Body of pancreas (tissue), 4 donors: ENCODE results near the gene NSMCE1. TPM values are rescaled to one million over a fixed set of nuclear protein-coding genes. Genes with fewer than 3 reads are reported as not detected.

Experiments
- ATAC-seq: fragments of 150-250 bp; one replicate; pipeline ENCODE4 v1.9.1; 2016
- DNase-seq, 4 donors: peaks; one replicate each; pipeline ENCODE4 v3.0.0-alpha.2; 2019
- H3K27ac ChIP-seq, 4 donors: fragments of 200-600 bp; sonication (generic); 1 replicate in 3 of 4; 2 replicates in 1 of 4; pipeline versions ENCODE4 v1.5.1 to v1.6.1; 2016 to 2019; ENCODE audit warnings: mild to moderate bottlenecking in 1 of 4, mixed read lengths in 1 of 4, moderate library complexity in 1 of 4
- H3K27me3 ChIP-seq, 2 donors: fragments of 200-600 bp; sonication (generic); one replicate each; pipeline ENCODE4 v1.6.0; 2016; ENCODE audit warnings: mild to moderate bottlenecking in 1 of 2
- H3K36me3 ChIP-seq, 2 donors: fragments of 200-600 bp; sonication (generic); replicated peaks in 1 of 2; 2 replicates each; pipeline ENCODE4 v1.5.1; 2016; ENCODE audit warnings: low read depth in 2 of 2; ENCODE audit not compliant: insufficient read depth in 1 of 2
- H3K4me1 ChIP-seq: fragments of 200-600 bp; sonication (generic); one replicate; pipeline ENCODE4 v1.6.0; 2016
- H3K4me3 ChIP-seq, 2 donors: fragments of 200-600 bp; sonication (generic); 1 replicate in 1 of 2; 2 replicates in 1 of 2; pipeline ENCODE4 v1.5.1; 2016 to 2019
- H3K9me3 ChIP-seq, 3 donors: fragments of 200-600 bp; sonication (generic); 1 replicate in 2 of 3; 2 replicates in 1 of 3; pipeline ENCODE4 v1.5.1; 2016
- CTCF ChIP-seq, 7 experiments: fragments of 450-650 bp in 4 of 7; fragments of 200-600 bp in 3 of 7; sonication (generic) in 3 of 7; IDR thresholded peaks; one replicate each; pipeline ENCODE4 v1.5.1; 2016 to 2019; ENCODE audit warnings: antibody characterized with exemption in 7 of 7
- POLR2A ChIP-seq, 3 donors: fragments of 450-650 bp; IDR thresholded peaks; one replicate each; pipeline ENCODE4 v1.6.1; 2016; ENCODE audit warnings: antibody characterized with exemption in 3 of 3, mild to moderate bottlenecking in 2 of 3
- WGBS, 2 donors: methylation state at CpG; one replicate each; pipeline ENCODE4 v1.1.5; 2017; 5-methylcytosine and 5-hydroxymethylcytosine counted together
- intact Hi-C: fragments of 100-400 bp; cut with DNase I; formaldehyde crosslinking; loops from one replicate; pipeline ENCODE4 v1.15.1; 2023
- total RNA-seq, 2 donors: library from RNA; depleted of rRNA; stranded (reverse); fragments of >200 nt; gene quantifications; one replicate each; pipeline ENCODE4 v1.1.0, GENCODE V29; 2016

Gene NSMCE1
- total RNA-seq, 2 donors from 2014 or later = 20.1 to 29.1 TPM

DNA sequence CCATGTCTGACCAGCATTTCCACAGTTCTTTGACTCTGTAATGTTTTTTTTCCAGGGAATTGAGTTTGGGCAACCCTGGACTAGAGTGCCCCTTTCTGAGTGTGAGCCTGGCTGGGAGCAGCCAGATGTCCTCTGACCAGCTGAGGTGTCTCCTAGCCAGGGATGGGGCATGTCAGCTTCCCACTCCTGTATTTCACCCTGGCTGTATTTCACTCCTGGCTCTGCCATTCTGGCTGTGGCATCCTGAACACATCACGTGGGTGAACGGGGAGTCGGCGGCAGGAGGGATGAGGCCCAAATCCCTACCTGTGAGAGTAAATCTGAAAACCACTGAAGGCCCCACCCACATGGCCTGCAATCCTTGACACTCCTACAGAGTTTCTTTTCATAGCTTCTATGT, 34.0 kb downstream of the NSMCE1 start:
- no peak for TF ChIP-seq CTCF (IDR thresholded peaks at IDR 0.05)
- no peak for TF ChIP-seq POLR2A (IDR thresholded peaks at IDR 0.05)
- intact Hi-C loops = loop anchor here (5.0 to 10.0 kb wide), 3 partner anchors 57 to 140 kb away; partner anchors contain the start of gene IL4R
- no peak for DNase-seq
- Histone ChIP-seq H3K27ac (no peak overlapping the region), H3K4me3 (no peak overlapping the region), H3K36me3 (peaks cover 0 to 3% of the 10 kb centered on the region in 2 donors), H3K4me1 (peaks cover 35% of the 10 kb centered on the region), H3K27me3 (no peaks in the 10 kb centered on the region), H3K9me3 (no peaks in the 10 kb centered on the region)
- no peak for ATAC-seq
- WGBS, 2 donors = 9 to 11% methylated on average over 4 of the region's 4 CpGs

GRCh38 chr16:27234171-27234570, 34.4 kb downstream of the NSMCE1 start:
- no peak overlapping the region for H3K27ac ChIP-seq
- peaks cover 0 to 3% of the 10 kb centered on the region in 2 donors for H3K36me3 ChIP-seq
- WGBS, 2 donors = 84 to 93% methylated on average over 8 of the region's 8 CpGs
- no peaks in the 10 kb centered on the region for H3K9me3 ChIP-seq
- no peak overlapping the region for H3K4me3 ChIP-seq
- intact Hi-C loops = loop anchor here (5.0 to 10.0 kb wide), 3 partner anchors 57 to 141 kb away; partner anchors contain the start of gene IL4R
- no peaks in the 10 kb centered on the region for H3K27me3 ChIP-seq
- DNase-seq (no peak), ATAC-seq (no peak)
- TF ChIP-seq POLR2A (IDR thresholded peaks at IDR 0.05) (no peak), CTCF (IDR thresholded peaks at IDR 0.05) (no peak)
- H3K4me1 ChIP-seq = peaks cover 39% of the 10 kb centered on the region

DNA sequence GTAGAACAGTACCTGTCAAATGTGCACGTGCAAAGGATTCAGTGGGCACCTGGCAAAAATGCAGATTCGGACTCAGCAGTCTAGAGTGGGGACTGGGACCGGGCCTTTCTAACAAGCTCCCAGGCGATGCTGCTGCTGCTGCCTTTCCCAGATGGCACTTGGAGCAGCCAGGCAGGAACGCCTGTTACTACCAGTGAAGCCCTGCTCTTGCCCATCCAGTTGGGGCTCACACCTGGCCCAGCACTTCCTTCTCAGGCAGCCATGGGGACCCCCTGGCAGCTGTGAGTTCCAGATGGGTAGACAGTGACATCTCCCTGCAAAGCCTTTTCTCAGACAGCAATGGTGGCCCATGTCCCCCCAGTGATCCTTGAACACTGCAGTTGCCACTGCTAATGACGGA, 34.8 kb downstream of the NSMCE1 start:
- intact Hi-C loops = loop anchor here (5.0 to 10.0 kb wide), 3 partner anchors 56 to 141 kb away; partner anchors contain the start of gene IL4R

GRCh38 chr16:27232901-27233625, 35.5 kb downstream of the NSMCE1 start:
- peaks cover 38% of the 10 kb centered on the region for H3K4me1 ChIP-seq
- TF ChIP-seq POLR2A (IDR thresholded peaks at IDR 0.05) (no peak), CTCF (IDR thresholded peaks at IDR 0.05) (no peak)
- WGBS, 2 donors = 74 to 89% methylated on average over 10 to 13 of the region's 13 CpGs
- DNase-seq = no peak
- peaks cover 0 to 3% of the 10 kb centered on the region in 2 donors for H3K36me3 ChIP-seq
- H3K27me3 ChIP-seq = no peaks in the 10 kb centered on the region
- H3K9me3 ChIP-seq = no peaks in the 10 kb centered on the region
- H3K4me3 ChIP-seq = no peak overlapping the region
- no peak overlapping the region for H3K27ac ChIP-seq
- no peak for ATAC-seq
- intact Hi-C loops = loop anchor here (5.0 to 10.0 kb wide), 3 partner anchors 56 to 142 kb away; partner anchors contain the start of gene IL4R

More for the DNA sequence above, 34.8 kb downstream of the NSMCE1 start:
- Histone ChIP-seq H3K27ac (no peak overlapping the region), H3K36me3 (peaks cover 0 to 3% of the 10 kb centered on the region in 2 donors), H3K27me3 (no peaks in the 10 kb centered on the region), H3K9me3 (no peaks in the 10 kb centered on the region), H3K4me1 (peaks cover 43% of the 10 kb centered on the region), H3K4me3 (no peak overlapping the region)
- no peak for DNase-seq
- ATAC-seq = no peak
- 95 to 99% methylated on average over 4 to 6 of the region's 6 CpGs for WGBS, 2 donors
- TF ChIP-seq POLR2A (IDR thresholded peaks at IDR 0.05) = no peak
- no peak for TF ChIP-seq CTCF (IDR thresholded peaks at IDR 0.05)
